Pulmonary artery endothelial cell (primary cell): ENCODE measurements around the gene SLC26A6. TPM values are rescaled to one million over a fixed set of nuclear protein-coding genes. Genes with fewer than 3 reads are reported as not detected.

Experiments
- total RNA-seq: library from RNA; depleted of rRNA; stranded (reverse); fragments of >200 nt; gene quantifications from 2 replicates; pipeline ENCODE4 v1.2.3, GENCODE V29; 2014

Gene SLC26A6
- total RNA-seq, 1 donor from 2014 or later = 10.6 TPM

Other genes starting within 250 kb of the SLC26A6 start
- gene PLXNB1, start 205.4 kb downstream of the SLC26A6 start, total RNA-seq = 9.3 and 16.2 TPM in 2 replicates
- gene CCDC51, start 195.3 kb downstream of the SLC26A6 start, total RNA-seq = 17.3 and 20.7 TPM in 2 replicates
- 233 and 270 TPM in 2 replicates for gene TMA7, start 195.2 kb downstream of the SLC26A6 start, total RNA-seq
- gene ATRIP, start 188.7 kb downstream of the SLC26A6 start, total RNA-seq = 9.2 and 11.3 TPM in 2 replicates
- gene SHISA5, start 131.3 kb downstream of the SLC26A6 start, total RNA-seq = 132 and 156 TPM in 2 replicates
- gene PFKFB4, start 78.7 kb downstream of the SLC26A6 start, total RNA-seq = 3.1 TPM in 2 replicates
- 0.07 TPM in 1 of 2 replicates, not detected in the other for gene UCN2, start 71.7 kb downstream of the SLC26A6 start, total RNA-seq
- 0.13 and 0.25 TPM in 2 replicates for gene COL7A1, start 40.1 kb downstream of the SLC26A6 start, total RNA-seq
- gene UQCRC1, start 25.8 kb downstream of the SLC26A6 start, total RNA-seq = 339 and 359 TPM in 2 replicates
- gene TMEM89, start 13.7 kb downstream of the SLC26A6 start, total RNA-seq = not detected in 2 replicates
- 0.18 and 0.20 TPM in 2 replicates for gene CELSR3, start 27.4 kb upstream of the SLC26A6 start, total RNA-seq
- gene NCKIPSD, start 50.5 kb upstream of the SLC26A6 start, total RNA-seq = 6.8 and 6.9 TPM in 2 replicates
- 42.3 and 55.7 TPM in 2 replicates for gene IP6K2, start 81.8 kb upstream of the SLC26A6 start, total RNA-seq
- gene PRKAR2A, start 212.4 kb upstream of the SLC26A6 start, total RNA-seq = 46.6 and 52.0 TPM in 2 replicates